PC-3 (cell line): ENCODE results near the gene FIBCD1. TPM values are rescaled to one million over a fixed set of nuclear protein-coding genes. Genes with fewer than 3 reads are reported as not detected.

Experiments
- ATAC-seq: fragments of 200-7000 bp; cut with Tn5 transposase; 2 replicates; pipeline ENCODE4 v1.9.1; 2020; ENCODE audit warnings: mild to moderate bottlenecking, moderate library complexity
- BruUV-seq: library from RNA; stranded (reverse); fragments of 400-500 nt; replicated peaks from 2 replicates; lab custom pipeline; 2021; lab: Mats Ljungman, UMichigan
- CTCF ChIA-PET: fragments of 300-600 bp; sonication (Branson Sonifier 250); formaldehyde crosslinking; loops from one replicate; lab custom pipeline; 2022; ENCODE audit warnings: antibody characterized with exemption; lab: Charles Lee
- POLR2A ChIA-PET: fragments of 300-600 bp; sonication (Branson Sonifier 250); formaldehyde crosslinking; loops from one replicate; lab custom pipeline; 2022; ENCODE audit warnings: antibody characterized with exemption; ENCODE audit not compliant: unreplicated experiment; lab: Charles Lee
- DNase-seq: peaks from one replicate; pipeline ENCODE4 v3.0.0-alpha.2; 2015
- H2AFZ ChIP-seq: fragments of 300-600 bp; sonication (generic); 2 replicates; pipeline ENCODE4 v1.6.0; 2016; ENCODE audit warnings: antibody characterized with exemption, low read length
- H3F3A ChIP-seq: fragments of 300-600 bp; sonication (generic); one replicate; pipeline ENCODE4 v1.6.0; 2017; ENCODE audit warnings: antibody characterized with exemption, low read length, control low read depth, mild to moderate bottlenecking; ENCODE audit not compliant: unreplicated experiment
- H3K27ac ChIP-seq: fragments of 300-600 bp; sonication (generic); 2 replicates; pipeline ENCODE4 v1.5.1; 2016; ENCODE audit warnings: mild to moderate bottlenecking, low read length
- H3K27me3 ChIP-seq: fragments of 300-600 bp; sonication (generic); 2 replicates; pipeline ENCODE4 v1.6.1; 2016; ENCODE audit warnings: low read length, mixed read lengths
- H3K36me3 ChIP-seq: fragments of 300-600 bp; sonication (generic); 2 replicates; pipeline ENCODE4 v1.6.1; 2016; ENCODE audit warnings: low read depth, mixed run types, low read length, mixed read lengths
- H3K4me1 ChIP-seq: fragments of 300-600 bp; sonication (generic); 2 replicates; pipeline ENCODE4 v1.5.1; 2016; ENCODE audit warnings: low read length; ENCODE audit not compliant: insufficient read depth
- H3K4me2 ChIP-seq: fragments of 300-600 bp; sonication (generic); 2 replicates; pipeline ENCODE4 v1.6.0; 2016; ENCODE audit warnings: low read length
- H3K4me3 ChIP-seq: fragments of 300-600 bp; sonication (generic); 2 replicates; pipeline ENCODE4 v1.5.1; 2016; ENCODE audit warnings: mild to moderate bottlenecking, low read length, mixed read lengths
- H3K79me2 ChIP-seq: fragments of 300-600 bp; sonication (generic); 2 replicates; pipeline ENCODE4 v1.6.1; 2017; ENCODE audit warnings: low read length, mixed read lengths
- H3K9ac ChIP-seq: fragments of 300-600 bp; sonication (generic); 2 replicates; pipeline ENCODE4 v1.6.0; 2016; ENCODE audit warnings: mild to moderate bottlenecking, low read length
- H3K9me2 ChIP-seq: fragments of 300-600 bp; sonication (generic); replicated peaks from 2 replicates; pipeline ENCODE4 v1.6.1; 2016; ENCODE audit warnings: mixed run types, low read length, mixed read lengths
- H3K9me3 ChIP-seq: fragments of 300-600 bp; sonication (generic); 2 replicates; pipeline ENCODE4 v1.6.1; 2016; ENCODE audit warnings: low read length, mixed read lengths
- H4K20me1 ChIP-seq: fragments of 300-600 bp; sonication (generic); 2 replicates; pipeline ENCODE4 v1.6.1; 2016; ENCODE audit warnings: low read length, mixed read lengths
- EZH2 ChIP-seq: fragments of 300-600 bp; sonication (generic); IDR thresholded peaks from one replicate; pipeline ENCODE4 v1.6.1; 2017; ENCODE audit warnings: antibody characterized with exemption, mild to moderate bottlenecking, low read length; ENCODE audit not compliant: unreplicated experiment
- EZH2phosphoT487 ChIP-seq: fragments of 300-600 bp; sonication (generic); IDR thresholded peaks from 2 replicates; pipeline ENCODE4 v1.6.1; 2018; ENCODE audit warnings: mild to moderate bottlenecking, antibody characterized with exemption, low read length, borderline replicate concordance
- intact Hi-C: fragments of 100-400 bp; cut with micrococcal nuclease; formaldehyde crosslinking; loops from 2 replicates; pipeline ENCODE4 v1.9.0; 2023
- total RNA-seq: library from RNA; depleted of rRNA; stranded (reverse); fragments of >200 nt; gene quantifications from 2 replicates; pipeline ENCODE4 v1.2.3, GENCODE V29; 2014
- TF ChIP-seq, protein P1 (sequence below): fragments of 300-600 bp; sonication (generic); conservative IDR thresholded peaks from 2 replicates; pipeline ENCODE4 v1.5.1; 2017; ENCODE audit warnings: antibody characterized with exemption, low read depth, mild to moderate bottlenecking, low read length

FIBCD1 gene
- total RNA-seq, 1 experiment from 2014 or later, result 8.9 TPM

DNA sequence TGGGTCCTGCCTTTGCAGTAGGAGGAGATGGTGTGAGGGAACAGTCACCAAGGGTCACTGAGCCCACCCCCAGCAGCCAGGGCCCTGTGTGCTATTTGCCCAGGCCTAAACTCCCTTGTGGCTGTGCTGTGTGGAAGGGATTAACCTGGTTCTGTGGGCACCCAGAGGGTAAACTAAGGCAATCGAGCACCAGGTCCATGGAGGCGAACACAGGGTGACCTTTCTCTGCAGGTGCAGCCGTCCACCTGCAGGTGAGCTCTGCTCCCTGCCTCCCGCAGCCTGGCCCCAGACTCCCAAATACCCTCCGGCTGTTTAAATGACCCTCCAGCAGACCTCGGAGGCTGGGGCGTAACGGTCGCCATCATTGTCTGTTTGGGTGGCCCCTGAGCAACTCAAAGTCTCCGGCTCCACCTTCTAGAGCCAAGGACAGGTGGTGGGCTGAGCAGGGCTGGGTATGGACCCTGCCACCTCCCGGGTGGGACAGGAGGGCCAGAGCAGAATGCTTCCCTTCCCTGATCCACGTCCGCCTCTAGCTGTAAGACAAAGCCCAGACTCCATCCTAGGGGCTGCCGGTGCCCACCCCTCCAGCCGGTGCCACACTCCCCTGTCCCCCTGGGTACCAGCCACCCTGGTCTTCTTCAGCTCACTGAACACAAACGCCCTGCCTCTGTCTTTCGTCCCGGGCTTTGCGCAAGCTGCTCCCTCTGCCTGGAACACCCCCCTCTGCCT is 34.1 kb upstream of the FIBCD1 start:
- no TSS peak for BruUV-seq
- H2AFZ ChIP-seq, result no peak overlapping the region
- H3K9ac ChIP-seq, result no peak overlapping the region

DNA sequence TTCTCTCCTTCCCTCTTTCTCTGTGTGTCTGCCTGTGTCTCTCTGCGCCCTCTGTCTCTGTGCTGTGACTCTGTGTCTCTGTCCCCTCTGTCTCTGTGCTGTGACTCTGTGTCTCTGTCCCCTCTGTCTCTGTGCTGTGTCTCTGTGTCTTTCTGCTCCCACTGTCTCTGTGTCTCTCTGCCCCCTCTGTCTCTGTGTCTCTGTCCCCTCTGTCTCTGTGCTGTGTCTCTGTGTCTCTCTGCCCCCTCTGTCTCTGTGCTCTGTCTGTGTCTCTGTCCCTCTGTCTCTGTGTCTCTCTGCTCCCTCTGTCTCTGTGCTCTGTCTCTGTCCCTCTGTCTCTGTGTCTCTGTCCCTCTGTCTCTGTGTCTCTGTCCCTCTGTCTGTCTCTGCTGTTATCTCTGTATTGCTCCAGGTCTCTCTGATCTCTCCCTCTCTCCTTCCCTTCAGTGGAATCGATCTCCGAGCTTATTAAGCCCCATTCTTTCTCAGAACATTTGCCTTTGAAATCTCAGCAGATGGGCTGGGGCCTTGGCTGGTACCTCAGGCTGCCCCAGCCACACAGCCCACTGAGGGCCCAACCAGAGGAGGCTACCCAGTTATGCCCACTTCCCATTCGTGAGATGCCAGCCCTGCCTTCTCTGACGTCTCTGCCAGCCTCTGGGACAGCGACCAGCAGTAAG is 33.4 kb upstream of the FIBCD1 start:
- Histone ChIP-seq H3K79me2 (no peaks in the 10 kb centered on the region), H3K27ac (no peak overlapping the region), H2AFZ (no peak overlapping the region), H3K9me2 (no peaks in the 10 kb centered on the region), H3K4me2 (no peak overlapping the region), H3K9ac (no peak overlapping the region), H4K20me1 (no peaks in the 10 kb centered on the region), H3K4me1 (no peaks in the 10 kb centered on the region), H3K27me3 (no peaks in the 10 kb centered on the region), H3K9me3 (no peaks in the 10 kb centered on the region), H3F3A (no peaks in the 10 kb centered on the region), H3K36me3 (no peaks in the 10 kb centered on the region), H3K4me3 (no peak overlapping the region)
- intact Hi-C loops, result no loop called here
- ATAC-seq (no peak), DNase-seq (no peak)
- ChIA-PET POLR2A (no interaction called here), CTCF (no interaction called here)
- no peak for TF ChIP-seq EZH2phosphoT487
- TF ChIP-seq EZH2, result no peak
- TF ChIP-seq, protein P1, sequence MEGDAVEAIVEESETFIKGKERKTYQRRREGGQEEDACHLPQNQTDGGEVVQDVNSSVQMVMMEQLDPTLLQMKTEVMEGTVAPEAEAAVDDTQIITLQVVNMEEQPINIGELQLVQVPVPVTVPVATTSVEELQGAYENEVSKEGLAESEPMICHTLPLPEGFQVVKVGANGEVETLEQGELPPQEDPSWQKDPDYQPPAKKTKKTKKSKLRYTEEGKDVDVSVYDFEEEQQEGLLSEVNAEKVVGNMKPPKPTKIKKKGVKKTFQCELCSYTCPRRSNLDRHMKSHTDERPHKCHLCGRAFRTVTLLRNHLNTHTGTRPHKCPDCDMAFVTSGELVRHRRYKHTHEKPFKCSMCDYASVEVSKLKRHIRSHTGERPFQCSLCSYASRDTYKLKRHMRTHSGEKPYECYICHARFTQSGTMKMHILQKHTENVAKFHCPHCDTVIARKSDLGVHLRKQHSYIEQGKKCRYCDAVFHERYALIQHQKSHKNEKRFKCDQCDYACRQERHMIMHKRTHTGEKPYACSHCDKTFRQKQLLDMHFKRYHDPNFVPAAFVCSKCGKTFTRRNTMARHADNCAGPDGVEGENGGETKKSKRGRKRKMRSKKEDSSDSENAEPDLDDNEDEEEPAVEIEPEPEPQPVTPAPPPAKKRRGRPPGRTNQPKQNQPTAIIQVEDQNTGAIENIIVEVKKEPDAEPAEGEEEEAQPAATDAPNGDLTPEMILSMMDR, result no peak
- BruUV-seq, result no TSS peak

More for the DNA sequence above, 34.1 kb upstream of the FIBCD1 start:
- ATAC-seq (no peak), DNase-seq (no peak)
- H3K27ac ChIP-seq, result no peak overlapping the region
- ChIA-PET CTCF (no interaction called here), POLR2A (no interaction called here)
- no peaks in the 10 kb centered on the region for H3F3A ChIP-seq
- intact Hi-C loops, result no loop called here
- no peaks in the 10 kb centered on the region for H3K4me1 ChIP-seq
- no peak overlapping the region for H3K4me2 ChIP-seq
- H3K9me2 ChIP-seq, result no peaks in the 10 kb centered on the region
- H3K4me3 ChIP-seq, result no peak overlapping the region
- H3K79me2 ChIP-seq, result no peaks in the 10 kb centered on the region
- no peaks in the 10 kb centered on the region for H3K36me3 ChIP-seq
- no peaks in the 10 kb centered on the region for H3K9me3 ChIP-seq
- TF ChIP-seq EZH2phosphoT487, result no peak
- no peak for TF ChIP-seq EZH2
- TF ChIP-seq, protein P1, result no peak
- no peaks in the 10 kb centered on the region for H4K20me1 ChIP-seq
- no peaks in the 10 kb centered on the region for H3K27me3 ChIP-seq
